H9 (cell line): ENCODE results near the gene DCUN1D4. TPM values are rescaled to one million over a fixed set of nuclear protein-coding genes. Genes with fewer than 3 reads are reported as not detected.

Experiments used
- DNase-seq: peaks from one replicate; pipeline ENCODE4 v3.0.0-alpha.2; 2017
- H2AFZ ChIP-seq: one replicate; pipeline ENCODE4 v1.6.1; 2013; ENCODE audit warnings: mild to moderate bottlenecking, low read length, control low read depth, moderate library complexity
- H2AK5ac ChIP-seq: 2 replicates; pipeline ENCODE4 v1.6.1; 2013; ENCODE audit warnings: low read length, control low read depth, mixed read lengths; ENCODE audit not compliant: insufficient read length
- H2BK120ac ChIP-seq: one replicate; pipeline ENCODE4 v1.6.1; 2013; ENCODE audit warnings: low read depth, mild to moderate bottlenecking, low read length, control low read depth, inconsistent platforms; ENCODE audit not compliant: poor library complexity, severe bottlenecking
- H2BK12ac ChIP-seq: 2 replicates; pipeline ENCODE4 v1.6.1; 2013; ENCODE audit warnings: low read length, control low read depth, mixed read lengths, low read depth; ENCODE audit not compliant: insufficient read length
- H2BK15ac ChIP-seq: 2 replicates; pipeline ENCODE4 v1.6.1; 2013; ENCODE audit warnings: low read depth, low read length, control low read depth
- H2BK20ac ChIP-seq: one replicate; pipeline ENCODE4 v1.6.1; 2013; ENCODE audit warnings: low read depth, mild to moderate bottlenecking, low read length, control low read depth, inconsistent platforms; ENCODE audit not compliant: poor library complexity, severe bottlenecking
- H2BK5ac ChIP-seq: 2 replicates; pipeline ENCODE4 v1.6.1; 2013; ENCODE audit warnings: low read length, control low read depth, mixed read lengths; ENCODE audit not compliant: insufficient read length
- H3K14ac ChIP-seq: 2 replicates; pipeline ENCODE4 v1.6.1; 2013; ENCODE audit warnings: low read length, control low read depth; ENCODE audit not compliant: insufficient read depth
- H3K18ac ChIP-seq: 2 replicates; pipeline ENCODE4 v1.6.1; 2013; ENCODE audit warnings: low read depth, mild to moderate bottlenecking, mixed read lengths, low read length, control low read depth; ENCODE audit not compliant: insufficient read length
- H3K23ac ChIP-seq: 2 replicates; pipeline ENCODE4 v1.6.1; 2013; ENCODE audit warnings: low read length, control low read depth, mixed read lengths, low read depth; ENCODE audit not compliant: insufficient read length
- H3K23me2 ChIP-seq: 2 replicates; pipeline ENCODE4 v1.6.1; 2013; ENCODE audit warnings: low read depth, mild to moderate bottlenecking, mixed read lengths, low read length, control low read depth; ENCODE audit not compliant: insufficient read length, poor library complexity, severe bottlenecking
- H3K27ac ChIP-seq: 2 replicates; pipeline ENCODE4 v1.5.1; 2013; ENCODE audit warnings: low read length, control low read depth, mixed read lengths, low read depth; ENCODE audit not compliant: insufficient read length
- H3K27me3 ChIP-seq: 2 replicates; pipeline ENCODE4 v1.6.1; 2013; ENCODE audit warnings: low read length, control low read depth, inconsistent platforms; ENCODE audit not compliant: insufficient read depth
- H3K4ac ChIP-seq: 2 replicates; pipeline ENCODE4 v1.6.1; 2013; ENCODE audit warnings: low read depth, mild to moderate bottlenecking, control low read depth, inconsistent platforms, low read length, moderate library complexity
- H3K4me1 ChIP-seq: 2 replicates; pipeline ENCODE4 v1.6.1; 2013; ENCODE audit warnings: low read length, control low read depth, inconsistent platforms; ENCODE audit not compliant: insufficient read depth
- H3K4me2 ChIP-seq: 2 replicates; pipeline ENCODE4 v1.6.1; 2013; ENCODE audit warnings: low read length, control low read depth, mixed read lengths; ENCODE audit not compliant: insufficient read length, insufficient read depth
- H3K56ac ChIP-seq: 2 replicates; pipeline ENCODE4 v1.6.1; 2013; ENCODE audit warnings: low read depth, mild to moderate bottlenecking, mixed read lengths, low read length, control low read depth; ENCODE audit not compliant: insufficient read length
- H3K79me1 ChIP-seq: 2 replicates; pipeline ENCODE4 v1.6.1; 2013; ENCODE audit warnings: low read depth, mild to moderate bottlenecking, moderate library complexity, low read length, control low read depth, inconsistent platforms; ENCODE audit not compliant: insufficient read depth, poor library complexity, severe bottlenecking
- H3K79me2 ChIP-seq: 2 replicates; pipeline ENCODE4 v1.6.1; 2013; ENCODE audit warnings: low read length, control low read depth, inconsistent platforms; ENCODE audit not compliant: insufficient read depth
- H3K9ac ChIP-seq: 2 replicates; pipeline ENCODE4 v1.6.1; 2013; ENCODE audit warnings: low read length, control low read depth, mixed read lengths; ENCODE audit not compliant: insufficient read length; ENCODE audit errors: extremely low read depth
- H3K9me3 ChIP-seq: one replicate; pipeline ENCODE4 v1.6.1; 2013; ENCODE audit warnings: low read depth, low read length, inconsistent platforms; ENCODE audit not compliant: control insufficient read depth
- H3T11ph ChIP-seq: one replicate; pipeline ENCODE4 v1.6.1; 2013; ENCODE audit warnings: mild to moderate bottlenecking, low read length, control low read depth, inconsistent platforms
- H4K20me1 ChIP-seq: one replicate; pipeline ENCODE4 v1.6.1; 2013; ENCODE audit not compliant: control insufficient read depth, insufficient read length, insufficient read depth
- H4K5ac ChIP-seq: 2 replicates; pipeline ENCODE4 v1.6.1; 2013; ENCODE audit warnings: low read depth, mild to moderate bottlenecking, mixed read lengths, low read length, control low read depth; ENCODE audit not compliant: insufficient read length
- H4K8ac ChIP-seq: replicated peaks from 2 replicates; pipeline ENCODE4 v1.6.1; 2013; ENCODE audit warnings: low read length, control low read depth, mixed read lengths, low read depth; ENCODE audit not compliant: insufficient read length
- H4K91ac ChIP-seq: 2 replicates; pipeline ENCODE4 v1.6.1; 2013; ENCODE audit warnings: low read depth, mild to moderate bottlenecking, moderate library complexity, mixed read lengths, low read length, control low read depth; ENCODE audit not compliant: insufficient read length
- H3K27ac Mint-ChIP-seq, 3 experiments: 2 replicates in 2 of 3; 3 replicates in 1 of 3; pipeline ENCODE4 v1.8.0; 2020 to 2021; ENCODE audit warnings: mixed read lengths in 3 of 3, mild to moderate bottlenecking in 1 of 3, moderate library complexity in 1 of 3
- H3K27me3 Mint-ChIP-seq: 2 replicates; pipeline ENCODE4 v1.8.0; 2021; ENCODE audit warnings: low read depth, mild to moderate bottlenecking, moderate library complexity, mixed read lengths
- H3K36me3 Mint-ChIP-seq, 3 experiments: 2 replicates in 2 of 3; 3 replicates in 1 of 3; pipeline ENCODE4 v1.8.0; 2020 to 2021; ENCODE audit warnings: low read depth in 3 of 3, mixed read lengths in 3 of 3; ENCODE audit not compliant: insufficient read depth in 1 of 3
- H3K4me1 Mint-ChIP-seq, 2 experiments: 2 replicates each; pipeline ENCODE4 v1.8.0; 2020; ENCODE audit warnings: mixed read lengths in 2 of 2
- H3K4me3 Mint-ChIP-seq, 2 experiments: 2 replicates in 1 of 2; 3 replicates in 1 of 2; pipeline ENCODE4 v1.8.0; 2020 to 2021; ENCODE audit warnings: mild to moderate bottlenecking in 2 of 2, mixed read lengths in 2 of 2, moderate library complexity in 1 of 2
- H3K9me3 Mint-ChIP-seq, 2 experiments: 2 replicates in 1 of 2; 3 replicates in 1 of 2; pipeline ENCODE4 v1.8.0; 2020; ENCODE audit warnings: mild to moderate bottlenecking in 2 of 2, mixed read lengths in 2 of 2, moderate library complexity in 1 of 2
- CTCF ChIP-seq: fragments of 200-600 bp; sonication (generic); conservative IDR thresholded peaks from 3 replicates; pipeline ENCODE4 v1.8.0; 2021; ENCODE audit warnings: antibody characterized with exemption, mild to moderate bottlenecking
- WGBS: extraction: QIAGEN DNeasy Blood & Tissue Kit; methylation state at CpG from one replicate; pipeline ENCODE4 v1.1.7; 2013; ENCODE audit warnings: missing lambda C conversion rate, low lambda C conversion rate, mixed read lengths; ENCODE audit not compliant: insufficient read length; ENCODE audit errors: extremely low coverage; 5-methylcytosine and 5-hydroxymethylcytosine counted together
- total RNA-seq: library from RNA; stranded (reverse); gene quantifications from 2 replicates; pipeline ENCODE4 v1.2.1, GENCODE V29; 2021

The DCUN1D4 gene
- total RNA-seq, 1 experiment from 2014 or later: 46.7 TPM

DNA sequence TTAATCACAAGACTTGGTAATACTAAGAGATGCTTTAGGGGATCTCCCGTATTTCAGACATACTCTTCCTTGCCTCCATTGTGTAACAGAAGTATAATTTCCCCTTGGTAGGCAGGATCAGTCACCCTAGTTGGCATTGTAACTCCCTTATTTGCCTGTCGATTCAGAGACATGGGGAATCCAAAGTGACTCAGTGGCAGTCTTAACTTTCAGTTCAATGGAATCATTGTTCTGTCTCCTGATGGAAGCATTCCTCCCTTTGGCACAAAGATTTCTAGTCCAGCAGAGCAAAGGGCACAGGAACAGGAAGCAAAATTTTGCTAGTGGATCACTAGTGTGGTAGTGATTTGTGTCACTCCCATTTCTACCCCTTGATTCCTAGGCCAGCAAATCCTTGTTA lies 80.4 kb downstream of the DCUN1D4 start:
- Histone ChIP-seq H4K8ac (no peak overlapping the region), H2AFZ (no peak overlapping the region), H3K4me2 (no peak overlapping the region), H4K91ac (no peak overlapping the region), H4K20me1 (no peaks in the 10 kb centered on the region), H2BK15ac (no peak overlapping the region), H3K23ac (no peak overlapping the region), H3K9ac (no peak overlapping the region), H2BK120ac (no peak overlapping the region), H3K18ac (no peak overlapping the region), H2AK5ac (no peak overlapping the region), H3T11ph (no peak overlapping the region), H3K4me1 (no peaks in the 10 kb centered on the region), H2BK20ac (no peak overlapping the region), H4K5ac (no peak overlapping the region), H3K23me2 (no peaks in the 10 kb centered on the region), H3K4ac (no peak overlapping the region), H3K79me2 (no peaks in the 10 kb centered on the region), H2BK12ac (no peak overlapping the region), H3K14ac (no peak overlapping the region), H2BK5ac (no peak overlapping the region), H3K9me3 (no peaks in the 10 kb centered on the region), H3K27ac (no peak overlapping the region), H3K79me1 (no peaks in the 10 kb centered on the region), H3K56ac (no peak overlapping the region), H3K27me3 (no peaks in the 10 kb centered on the region)
- no CpG with 5 or more reads among the region's 2 CpGs for WGBS
- peaks cover 3 to 10% of the 10 kb centered on the region in 2 experiments; a peak in 3 of 5 replicates for H3K9me3 Mint-ChIP-seq
- H3K36me3 Mint-ChIP-seq: no peaks in the 10 kb centered on the region; a peak in 2 of 7 replicates
- H3K4me1 Mint-ChIP-seq: no peaks in the 10 kb centered on the region
- H3K27ac Mint-ChIP-seq: no peak overlapping the region
- no peak for TF ChIP-seq CTCF
- no peak for DNase-seq
- no peak overlapping the region for H3K4me3 Mint-ChIP-seq
- H3K27me3 Mint-ChIP-seq: no peaks in the 10 kb centered on the region; the same call in 1 of the 2 replicates
